A673 (cell line): ENCODE data around the gene SLC27A1. TPM values are rescaled to one million over a fixed set of nuclear protein-coding genes. Genes with fewer than 3 reads are reported as not detected.
"Not testable (repeated sequence)": the region's sequence is repeated elsewhere in the genome, so short reads cannot be mapped to it uniquely, and the experiment has no call there.

Experiments
- BruUV-seq: library from RNA; stranded (reverse); fragments of 400-500 nt; replicated peaks from 2 replicates; lab custom pipeline; 2021; lab: Mats Ljungman, UMichigan
- CTCF ChIA-PET: fragments of 300-600 bp; sonication (Branson Sonifier 250); formaldehyde crosslinking; loops from one replicate; lab custom pipeline; 2022; ENCODE audit warnings: antibody characterized with exemption; lab: Charles Lee
- POLR2A ChIA-PET: fragments of 300-600 bp; sonication (Branson Sonifier 250); formaldehyde crosslinking; loops from one replicate; lab custom pipeline; 2022; ENCODE audit warnings: antibody characterized with exemption; ENCODE audit not compliant: low non-redundant PET; lab: Charles Lee
- DNase-seq: peaks from one replicate; pipeline ENCODE4 v3.0.0-alpha.2; 2015; ENCODE audit warnings: low spot score
- H3K27ac ChIP-seq: fragments of 200-600 bp; sonication (generic); 2 replicates; pipeline ENCODE4 v1.5.1; 2016; ENCODE audit warnings: mixed run types, low read depth, mild to moderate bottlenecking, mixed read lengths, antibody characterized with exemption, low read length; ENCODE audit not compliant: poor library complexity, severe bottlenecking
- H3K27me3 ChIP-seq: fragments of 200-600 bp; sonication (generic); replicated peaks from 2 replicates; pipeline ENCODE4 v1.6.1; 2017; ENCODE audit warnings: mixed run types, low read depth, mild to moderate bottlenecking, mixed read lengths, antibody characterized with exemption, low read length; ENCODE audit not compliant: insufficient read depth, poor library complexity
- H3K36me3 ChIP-seq: fragments of 200-600 bp; sonication (generic); 2 replicates; pipeline ENCODE4 v1.6.1; 2016; ENCODE audit warnings: mixed run types, mild to moderate bottlenecking, mixed read lengths, antibody characterized with exemption, low read length; ENCODE audit not compliant: insufficient read depth, poor library complexity, severe bottlenecking
- H3K4me1 ChIP-seq: fragments of 200-600 bp; sonication (generic); 2 replicates; pipeline ENCODE4 v1.6.1; 2017; ENCODE audit warnings: mixed run types, mild to moderate bottlenecking, mixed read lengths, antibody characterized with exemption, low read length; ENCODE audit not compliant: insufficient read depth, poor library complexity, severe bottlenecking
- H3K4me3 ChIP-seq: fragments of 200-600 bp; sonication (generic); 2 replicates; pipeline ENCODE4 v1.5.1; 2016; ENCODE audit warnings: low read depth, mixed run types, mild to moderate bottlenecking, mixed read lengths, low read length; ENCODE audit not compliant: poor library complexity, severe bottlenecking
- H3K9me3 ChIP-seq: fragments of 200-600 bp; sonication (generic); 2 replicates; pipeline ENCODE4 v1.6.1; 2016; ENCODE audit warnings: mixed run types, low read depth, mild to moderate bottlenecking, mixed read lengths, antibody characterized with exemption, low read length; ENCODE audit not compliant: poor library complexity, severe bottlenecking
- EZH2 ChIP-seq: fragments of 200-600 bp; sonication (generic); IDR thresholded peaks from 2 replicates; pipeline ENCODE4 v1.6.1; 2017; ENCODE audit warnings: borderline replicate concordance, low read depth, mild to moderate bottlenecking, mixed read lengths, antibody characterized with exemption, low read length; ENCODE audit not compliant: poor library complexity, severe bottlenecking
- intact Hi-C: fragments of 100-400 bp; cut with micrococcal nuclease; formaldehyde crosslinking; loops from one replicate; pipeline ENCODE4 v1.10.0; 2022; ENCODE audit not compliant: unreplicated experiment
- total RNA-seq: library from RNA; stranded (reverse); gene quantifications from 2 replicates; pipeline ENCODE4 v1.2.3, GENCODE V29; 2021
- TF ChIP-seq, protein P1 (sequence below): fragments of 300-800, 200-600 bp; sonication (generic); conservative IDR thresholded peaks from 2 replicates; pipeline ENCODE4 v1.5.1; 2017; ENCODE audit warnings: low read depth, mild to moderate bottlenecking, antibody characterized with exemption, low read length, moderate library complexity, mixed read lengths

SLC27A1 gene
- total RNA-seq, 1 experiment from 2014 or later = 3.0 TPM

DNA sequence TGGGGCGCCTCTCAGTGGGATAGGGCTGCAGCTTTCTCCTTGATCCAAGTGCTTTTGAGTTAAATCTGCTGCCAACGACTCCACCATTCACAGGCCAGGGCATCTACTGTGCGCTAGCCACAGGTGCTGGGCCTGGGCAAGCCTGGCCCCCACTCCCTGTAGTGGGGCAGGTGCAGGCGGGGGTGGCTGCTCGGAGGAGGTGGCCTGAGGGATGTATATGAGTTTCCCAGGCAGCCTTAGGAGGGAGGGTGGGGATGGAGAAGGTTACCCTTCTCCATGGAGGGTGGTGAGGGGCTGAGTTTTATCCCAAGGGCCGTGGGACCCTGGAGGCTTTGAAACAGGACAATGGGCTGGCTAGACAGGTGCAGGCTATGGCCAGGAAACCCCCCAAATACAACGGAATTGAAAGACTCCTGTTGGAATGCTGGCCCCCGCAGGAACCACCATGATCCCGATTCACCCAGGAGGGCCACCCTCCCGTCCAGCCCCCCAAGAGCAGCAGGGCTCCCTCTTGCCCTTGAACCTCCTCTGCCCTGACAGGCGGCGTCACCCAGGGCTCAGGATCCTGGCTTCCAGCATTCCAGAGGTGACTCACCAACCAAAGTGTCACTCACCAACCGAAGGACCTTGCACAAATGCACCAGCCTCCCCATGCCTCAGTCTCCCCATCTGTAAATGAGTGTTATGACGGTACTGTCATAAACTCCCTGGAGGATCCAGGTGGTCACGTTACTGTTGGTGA is 45.3 kb downstream of the SLC27A1 start:
- Histone ChIP-seq H3K4me3 (no peak overlapping the region), H3K36me3 (peaks cover 27% of the 10 kb centered on the region), H3K4me1 (peaks cover 9% of the 10 kb centered on the region), H3K9me3 (peaks cover 15% of the 10 kb centered on the region), H3K27me3 (no peaks in the 10 kb centered on the region), H3K27ac (no peak overlapping the region)
- POLR2A ChIA-PET = no interaction called here
- no peak for DNase-seq
- TF ChIP-seq EZH2 = no peak
- TF ChIP-seq, protein P1, sequence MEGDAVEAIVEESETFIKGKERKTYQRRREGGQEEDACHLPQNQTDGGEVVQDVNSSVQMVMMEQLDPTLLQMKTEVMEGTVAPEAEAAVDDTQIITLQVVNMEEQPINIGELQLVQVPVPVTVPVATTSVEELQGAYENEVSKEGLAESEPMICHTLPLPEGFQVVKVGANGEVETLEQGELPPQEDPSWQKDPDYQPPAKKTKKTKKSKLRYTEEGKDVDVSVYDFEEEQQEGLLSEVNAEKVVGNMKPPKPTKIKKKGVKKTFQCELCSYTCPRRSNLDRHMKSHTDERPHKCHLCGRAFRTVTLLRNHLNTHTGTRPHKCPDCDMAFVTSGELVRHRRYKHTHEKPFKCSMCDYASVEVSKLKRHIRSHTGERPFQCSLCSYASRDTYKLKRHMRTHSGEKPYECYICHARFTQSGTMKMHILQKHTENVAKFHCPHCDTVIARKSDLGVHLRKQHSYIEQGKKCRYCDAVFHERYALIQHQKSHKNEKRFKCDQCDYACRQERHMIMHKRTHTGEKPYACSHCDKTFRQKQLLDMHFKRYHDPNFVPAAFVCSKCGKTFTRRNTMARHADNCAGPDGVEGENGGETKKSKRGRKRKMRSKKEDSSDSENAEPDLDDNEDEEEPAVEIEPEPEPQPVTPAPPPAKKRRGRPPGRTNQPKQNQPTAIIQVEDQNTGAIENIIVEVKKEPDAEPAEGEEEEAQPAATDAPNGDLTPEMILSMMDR = no peak
- intact Hi-C loops = no loop called here
- CTCF ChIA-PET = no interaction called here
- BruUV-seq = no TSS peak

DNA sequence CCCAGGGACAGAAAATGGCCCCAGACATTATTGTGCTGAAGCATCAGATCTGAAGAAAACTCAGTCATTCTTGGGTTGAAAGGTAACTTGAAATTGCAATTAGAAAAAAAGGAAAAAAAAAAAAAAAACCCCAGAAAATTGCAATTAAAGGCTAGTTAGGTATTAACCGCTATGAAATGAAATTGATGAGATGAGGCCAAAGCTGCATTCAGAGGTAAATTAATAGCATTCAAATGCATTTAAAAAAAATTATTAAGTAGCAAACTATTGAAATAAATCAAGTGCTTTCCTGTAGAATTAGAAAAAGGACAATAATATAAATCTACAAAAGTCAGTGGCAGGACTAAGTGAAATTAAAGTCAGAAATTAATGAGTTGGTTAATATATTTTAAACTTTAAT is 47.6 kb downstream of the SLC27A1 start:
- CTCF ChIA-PET = no interaction called here
- TF ChIP-seq, protein P1 = no peak
- TF ChIP-seq EZH2 = no peak
- H3K4me3 ChIP-seq = no peak overlapping the region
- DNase-seq = no peak
- H3K4me1 ChIP-seq = no peaks in the 10 kb centered on the region
- POLR2A ChIA-PET = no interaction called here
- BruUV-seq = no TSS peak
- H3K9me3 ChIP-seq = peaks cover 15% of the 10 kb centered on the region
- H3K27ac ChIP-seq = no peak overlapping the region
- intact Hi-C loops = no loop called here
- peaks cover 31% of the 10 kb centered on the region for H3K36me3 ChIP-seq
- no peaks in the 10 kb centered on the region for H3K27me3 ChIP-seq

DNA sequence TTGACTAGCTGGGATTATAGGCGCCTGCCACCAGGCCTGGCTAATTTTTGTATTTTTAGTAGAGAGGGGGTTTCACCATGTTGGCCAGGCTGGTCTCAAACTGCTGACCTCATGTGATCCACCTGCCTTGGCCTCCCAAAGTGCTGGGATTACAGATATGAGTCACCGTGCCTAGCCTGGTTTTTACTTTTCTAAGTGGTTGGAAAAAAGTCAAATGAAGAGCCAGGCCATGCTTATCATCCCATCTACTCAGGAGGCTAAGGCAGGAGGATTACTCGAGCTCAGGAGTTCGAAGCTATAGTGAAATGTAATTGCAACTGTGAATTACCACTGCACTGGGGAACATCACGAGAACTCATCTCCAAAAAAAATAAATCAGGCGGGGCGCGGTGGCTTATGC is 48.3 kb downstream of the SLC27A1 start:
- intact Hi-C loops, POLR2A ChIA-PET, H3K4me3 ChIP-seq, BruUV-seq, H3K4me1 ChIP-seq, CTCF ChIA-PET, DNase-seq, H3K27ac ChIP-seq, H3K27me3 ChIP-seq: not testable (repeated sequence)
- H3K9me3 ChIP-seq = peaks cover 15% of the 10 kb centered on the region
- H3K36me3 ChIP-seq = peaks cover 31% of the 10 kb centered on the region

DNA sequence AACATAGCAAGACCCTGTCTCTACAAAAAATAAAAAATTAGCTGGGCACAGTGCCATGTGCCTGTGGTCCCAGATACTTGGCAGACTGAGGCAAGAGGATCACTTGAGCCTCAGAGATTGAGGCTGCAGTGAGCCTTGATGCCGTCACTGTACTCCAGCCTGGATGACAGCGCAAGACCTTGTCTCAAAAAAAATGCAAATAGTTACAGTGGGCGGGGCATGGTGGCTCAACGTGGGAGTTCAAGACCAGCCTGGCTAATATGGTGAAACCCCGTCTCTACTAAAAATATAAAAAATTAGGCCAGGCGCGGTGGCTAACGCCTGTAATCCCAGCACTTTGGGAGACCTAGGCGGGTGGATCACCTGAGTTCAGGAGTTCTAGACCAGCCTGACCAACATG is 49.6 kb downstream of the SLC27A1 start:
- H3K4me1 ChIP-seq = no peaks in the 10 kb centered on the region
- POLR2A ChIA-PET = no interaction called here
- no peaks in the 10 kb centered on the region for H3K27me3 ChIP-seq
- TF ChIP-seq, protein P1 = no peak
- no peak for TF ChIP-seq EZH2
- intact Hi-C loops = no loop called here
- CTCF ChIA-PET = no interaction called here
- H3K4me3 ChIP-seq = no peak overlapping the region
- no TSS peak for BruUV-seq
- no peak for DNase-seq
- peaks cover 15% of the 10 kb centered on the region for H3K9me3 ChIP-seq
- H3K27ac ChIP-seq = no peak overlapping the region
- peaks cover 31% of the 10 kb centered on the region for H3K36me3 ChIP-seq
